Thymus (tissue), 11 donors: Measurements from ENCODE around the gene MYMX. TPM values are rescaled to one million over a fixed set of nuclear protein-coding genes. Genes with fewer than 3 reads are reported as not detected.

ENCODE experiments used
- DNase-seq, 9 donors: peaks; one replicate each; pipeline ENCODE4 v3.0.0-alpha.2; 2013; ENCODE audit warnings: low spot score in 9 of 9, low read depth in 6 of 9, missing footprints in 1 of 9
- H3K27ac ChIP-seq, 2 donors: one replicate each; pipeline ENCODE4 v1.5.1; 2013; ENCODE audit warnings: control low read depth in 1 of 2, low read depth in 1 of 2, low read length in 1 of 2, mild to moderate bottlenecking in 1 of 2, moderate library complexity in 1 of 2
- H3K27me3 ChIP-seq, 2 donors: one replicate each; pipeline ENCODE4 v1.5.1; 2013; ENCODE audit warnings: low read length in 1 of 2; ENCODE audit not compliant: control insufficient read depth in 2 of 2, insufficient read depth in 1 of 2
- H3K36me3 ChIP-seq, 2 donors: one replicate each; pipeline ENCODE4 v1.5.1; 2013; ENCODE audit warnings: low read length in 1 of 2, mild to moderate bottlenecking in 1 of 2, moderate library complexity in 1 of 2; ENCODE audit not compliant: control insufficient read depth in 2 of 2, insufficient read depth in 2 of 2
- H3K4me1 ChIP-seq, 2 donors: one replicate each; pipeline ENCODE4 v1.5.1; 2013; ENCODE audit warnings: low read length in 2 of 2; ENCODE audit not compliant: control insufficient read depth in 2 of 2, insufficient read depth in 2 of 2
- H3K4me3 ChIP-seq, 2 donors: one replicate each; pipeline ENCODE4 v1.5.1; 2013; ENCODE audit warnings: low read length in 2 of 2, control low read depth in 1 of 2, mild to moderate bottlenecking in 1 of 2
- H3K9me3 ChIP-seq, 2 donors: one replicate each; pipeline ENCODE4 v1.5.1; 2013; ENCODE audit warnings: low read length in 1 of 2, mild to moderate bottlenecking in 1 of 2; ENCODE audit not compliant: control insufficient read depth in 2 of 2, insufficient read depth in 1 of 2
- WGBS: extraction: QIAGEN DNeasy Blood & Tissue Kit; methylation state at CpG from one replicate; pipeline ENCODE4 v1.1.7; 2013; 5-methylcytosine and 5-hydroxymethylcytosine counted together
- polyA plus RNA-seq: library from polyadenylated mRNA; stranded (reverse); fragments of 200-250 nt; gene quantifications from one replicate; pipeline ENCODE4 v1.2.3, GENCODE V29; 2013
- total RNA-seq: library from RNA; stranded (reverse); fragments of 120-200 nt; gene quantifications from one replicate; pipeline ENCODE4 v1.2.4, GENCODE V29; 2013
- donor health status: healthy.

MYMX gene
- total and polyA plus RNA-seq, 2 donors, result 0.80 to 1.7 TPM

DNA sequence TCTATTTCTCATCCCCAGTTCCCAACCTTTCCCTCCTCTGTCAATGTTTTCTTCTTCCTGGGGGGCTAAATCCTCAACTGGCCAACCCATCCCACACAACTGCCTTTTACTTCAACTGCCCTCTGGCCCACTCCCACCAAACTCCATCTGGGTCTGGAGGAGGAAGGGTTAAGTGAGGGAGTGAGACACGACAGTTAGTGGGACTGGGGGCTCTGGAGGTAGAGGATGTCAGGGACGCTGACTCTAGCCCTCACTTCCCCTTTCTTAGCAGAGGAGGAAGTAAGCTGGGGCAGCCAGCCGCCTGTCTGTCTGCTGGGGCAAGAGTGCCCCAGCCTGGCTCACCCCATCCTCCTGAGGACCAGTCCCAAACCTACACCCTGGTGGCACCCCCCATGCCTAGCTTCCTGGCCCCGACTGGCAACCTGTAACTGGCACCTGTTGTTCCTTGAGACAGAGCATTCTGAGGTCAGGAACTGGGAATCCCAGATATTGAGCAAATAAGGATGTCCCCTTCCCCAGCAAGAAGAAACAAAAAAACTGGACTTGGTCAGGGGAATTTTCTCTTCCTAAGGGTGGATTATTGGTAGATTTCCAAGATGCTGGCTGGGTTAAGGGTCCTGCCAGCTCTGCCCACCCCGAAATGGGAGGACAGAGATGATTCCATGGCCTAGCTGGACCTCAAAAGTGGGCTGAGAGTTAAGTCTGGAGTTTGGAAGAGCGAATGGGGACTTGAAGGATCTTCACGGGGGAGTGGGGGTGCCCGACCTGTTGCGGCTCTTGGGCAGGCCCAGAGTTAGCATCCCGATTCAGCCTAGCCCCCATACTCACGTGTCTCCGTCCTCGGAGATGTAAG, 47.7 kb downstream of the MYMX start:
- 3% methylated on average over 13 of the region's 13 CpGs for WGBS

DNA sequence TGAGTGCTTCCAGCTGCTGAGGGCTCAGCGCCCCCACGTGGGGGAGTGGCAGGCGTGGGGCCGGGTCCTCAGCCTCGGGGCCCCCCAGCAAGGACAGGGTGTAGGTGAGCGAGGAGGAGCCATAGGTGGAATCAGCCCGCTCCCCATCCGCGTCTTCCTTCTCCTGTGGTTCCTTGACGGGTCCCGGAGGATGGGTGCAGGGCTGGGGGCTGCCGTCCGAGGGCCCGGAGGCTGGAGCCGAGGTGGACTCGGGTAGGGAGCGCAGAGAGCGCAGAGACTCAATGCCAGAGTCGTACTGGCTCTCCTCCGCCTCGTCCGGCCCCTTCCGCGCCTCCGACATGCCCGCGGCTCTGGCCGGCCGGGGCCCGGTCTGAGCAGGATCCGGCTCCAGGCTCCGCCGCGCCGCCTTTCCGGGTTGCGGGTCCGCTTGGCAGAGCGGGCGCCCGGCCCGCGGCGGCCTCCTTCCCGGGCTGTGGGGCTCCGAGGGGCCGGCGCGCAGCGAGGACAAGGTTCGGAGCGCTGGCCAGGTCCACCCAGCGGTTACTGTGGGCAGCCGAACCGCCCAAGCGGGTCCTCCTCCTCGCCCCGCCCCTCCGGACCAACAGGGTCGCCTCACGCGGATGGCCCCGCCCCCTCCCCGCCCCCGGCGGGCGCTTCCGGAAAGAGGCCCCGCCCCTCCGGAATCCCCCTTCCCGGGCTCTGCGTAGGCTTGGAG, 48.4 kb downstream of the MYMX start, which contains the start of gene NFKBIE:
TSS of gene NFKBIE (minus strand) at position 545 of the 715 bp plus-strand sequence. CDS start at position 340, 205 bp downstream.
- Histone ChIP-seq H3K9me3 (peaks cover 0 to 3% of the 10 kb centered on the region in 2 donors), H3K27ac (peak within 1 kb of the TSS; percentile 78 to 82), H3K27me3 (peaks cover 24 to 27% of the 10 kb centered on the region in 2 donors), H3K36me3 (peaks cover 7 to 14% of the 10 kb centered on the region in 2 donors), H3K4me3 (peak within 1 kb of the TSS; percentile 92 to 94), H3K4me1 (peaks cover 18 to 41% of the 10 kb centered on the region in 2 donors)
- WGBS, result under 1% methylated on average over 72 of the region's 72 CpGs
- DNase-seq, result peak in 7 of 9 donors; percentile 65 to 89 (median 81)

More for the DNA sequence above, 47.7 kb downstream of the MYMX start:
- Histone ChIP-seq H3K36me3 (peaks cover 13 to 22% of the 10 kb centered on the region in 2 donors), H3K4me1 (peaks cover 18 to 41% of the 10 kb centered on the region in 2 donors), H3K27ac (peak overlapping the region in 1 of 2 donors; percentile 78), H3K27me3 (peaks cover 16 to 19% of the 10 kb centered on the region in 2 donors), H3K4me3 (peak overlapping the region; percentile 92 to 94), H3K9me3 (peaks cover 0 to 3% of the 10 kb centered on the region in 2 donors)
- DNase-seq, result peak in 1 of 9 donors; percentile 43

DNA sequence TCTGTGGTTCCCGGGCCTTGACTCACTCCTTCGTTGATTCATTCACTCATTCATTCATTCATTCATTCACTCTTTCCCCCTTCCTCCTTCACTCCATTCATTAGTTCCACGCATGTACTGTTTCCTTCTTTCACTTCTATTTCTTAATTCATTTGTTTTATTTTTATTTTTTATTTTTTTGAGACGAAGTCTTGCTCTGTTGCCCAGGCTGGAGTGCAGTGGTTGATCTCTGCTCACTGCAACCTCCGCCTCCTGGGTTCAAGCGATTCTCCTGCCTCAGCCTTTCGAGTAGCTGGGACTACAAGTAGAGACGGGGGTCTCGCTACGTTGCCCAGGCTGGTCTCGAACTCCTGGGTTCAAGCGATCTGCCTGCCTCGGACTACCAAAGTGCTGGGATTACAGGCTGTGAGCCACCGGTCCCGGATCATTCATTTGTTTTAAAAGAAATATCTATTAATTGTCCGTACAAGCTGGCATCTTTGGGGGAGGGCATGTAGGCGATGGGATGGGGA, 49.1 kb downstream of the MYMX start:
- Histone ChIP-seq H3K27ac (no peak overlapping the region), H3K27me3 (peaks cover 30 to 33% of the 10 kb centered on the region in 2 donors), H3K9me3 (peaks cover 0 to 3% of the 10 kb centered on the region in 2 donors), H3K36me3 (peaks cover 5 to 8% of the 10 kb centered on the region in 2 donors), H3K4me1 (peaks cover 18 to 41% of the 10 kb centered on the region in 2 donors), H3K4me3 (peak overlapping the region; percentile 92 to 94)
- no peak for DNase-seq
- 71% methylated on average over 17 of the region's 17 CpGs for WGBS

DNA sequence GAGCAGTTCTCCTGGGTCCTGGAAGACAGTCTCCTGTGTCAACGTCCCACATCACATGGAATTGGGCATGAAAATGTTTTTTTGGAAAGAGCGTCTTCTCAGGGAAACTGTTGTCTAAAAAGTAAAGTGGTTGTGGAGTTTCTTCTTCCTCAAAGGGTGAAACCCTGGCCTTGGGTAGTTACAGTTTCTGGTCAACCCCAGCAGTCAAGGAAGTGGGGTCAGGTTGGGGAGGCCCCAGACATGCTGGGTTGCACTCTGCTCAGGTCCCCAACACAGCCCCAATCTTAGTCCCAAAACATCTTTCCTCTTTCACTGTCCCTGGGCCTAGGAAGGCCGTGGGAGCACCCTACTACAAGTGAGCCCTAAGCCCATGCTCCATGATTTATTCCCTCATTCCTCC, 49.6 kb downstream of the MYMX start:
- 94% methylated on average over 3 of the region's 3 CpGs for whole genome bisulfite sequencing
- Histone ChIP-seq H3K9me3 (peaks cover 0 to 3% of the 10 kb centered on the region in 2 donors), H3K27ac (no peak overlapping the region), H3K27me3 (peaks cover 36 to 39% of the 10 kb centered on the region in 2 donors), H3K36me3 (peaks cover 4 to 5% of the 10 kb centered on the region in 2 donors), H3K4me1 (peaks cover 18 to 45% of the 10 kb centered on the region in 2 donors), H3K4me3 (no peak overlapping the region)
- no peak for DNase-seq

DNA sequence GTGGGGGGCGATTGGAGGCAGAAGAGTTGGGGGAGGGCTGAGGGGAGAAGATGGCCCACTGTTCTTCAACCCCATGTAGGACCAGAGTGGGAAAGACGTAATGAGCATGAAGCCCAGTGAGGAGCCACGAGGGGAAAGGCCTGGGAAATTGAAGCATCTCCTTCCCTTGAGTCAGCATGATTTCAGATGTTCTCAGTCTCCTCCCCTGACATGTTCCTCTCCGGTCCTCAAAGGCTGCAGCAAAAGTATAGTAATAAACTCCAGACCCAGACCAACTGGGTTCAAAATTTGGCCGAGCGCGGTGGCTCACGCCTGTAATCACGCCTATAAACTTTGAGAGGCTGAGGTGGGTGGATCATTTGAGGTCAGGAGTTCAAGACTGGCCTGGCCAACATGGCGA, 50.5 kb downstream of the MYMX start:
- peaks cover 45 to 48% of the 10 kb centered on the region in 2 donors for H3K27me3 ChIP-seq
- 94% methylated on average over 10 of the region's 10 CpGs for WGBS
- no peak overlapping the region for H3K4me3 ChIP-seq
- H3K36me3 ChIP-seq, result peaks cover 0 to 1% of the 10 kb centered on the region in 2 donors
- DNase-seq, result no peak
- H3K27ac ChIP-seq, result no peak overlapping the region
- peaks cover 18 to 45% of the 10 kb centered on the region in 2 donors for H3K4me1 ChIP-seq
- H3K9me3 ChIP-seq, result peaks cover 0 to 7% of the 10 kb centered on the region in 2 donors

Other genes starting within 250 kb of the MYMX start
- gene MRPL14, start 89.5 kb upstream of the MYMX start, total RNA-seq, result 81.5 TPM
- 48.4 TPM for gene MRPL14, start 89.5 kb upstream of the MYMX start, polyA plus RNA-seq
- 7.5 TPM for gene TMEM63B, start 89.4 kb upstream of the MYMX start, total RNA-seq
- gene TMEM63B, start 89.4 kb upstream of the MYMX start, polyA plus RNA-seq, result 11.7 TPM
- gene CAPN11, start 58.1 kb upstream of the MYMX start, total RNA-seq, result 3.5 TPM
- gene CAPN11, start 58.1 kb upstream of the MYMX start, polyA plus RNA-seq, result 1.0 TPM
- gene SLC29A1, start 6.7 kb downstream of the MYMX start, total RNA-seq, result 69.0 TPM
- gene SLC29A1, start 6.7 kb downstream of the MYMX start, polyA plus RNA-seq, result 17.9 TPM
- gene HSP90AB1, start 30.2 kb downstream of the MYMX start, total RNA-seq, result 772 TPM
- 252 TPM for gene HSP90AB1, start 30.2 kb downstream of the MYMX start, polyA plus RNA-seq
- 19.1 TPM for gene SLC35B2, start 40.6 kb downstream of the MYMX start, total RNA-seq
- gene SLC35B2, start 40.6 kb downstream of the MYMX start, polyA plus RNA-seq, result 18.8 TPM
- gene NFKBIE, start 48.6 kb downstream of the MYMX start, total RNA-seq, result 21.6 TPM
- 16.4 TPM for gene NFKBIE, start 48.6 kb downstream of the MYMX start, polyA plus RNA-seq
- gene TMEM151B, start 53.5 kb downstream of the MYMX start, total RNA-seq, result 0.09 TPM
- 0.50 TPM for gene TMEM151B, start 53.5 kb downstream of the MYMX start, polyA plus RNA-seq
- 9.8 TPM for gene AARS2, start 96.4 kb downstream of the MYMX start, total RNA-seq
- 5.6 TPM for gene AARS2, start 96.4 kb downstream of the MYMX start, polyA plus RNA-seq
- 0.33 TPM for gene SPATS1, start 125.7 kb downstream of the MYMX start, total RNA-seq
- gene SPATS1, start 125.7 kb downstream of the MYMX start, polyA plus RNA-seq, result 0.09 TPM
- 30.9 TPM for gene CDC5L, start 170.8 kb downstream of the MYMX start, total RNA-seq
- gene CDC5L, start 170.8 kb downstream of the MYMX start, polyA plus RNA-seq, result 12.7 TPM